Measurements from ENCODE around the gene ADIPOQ.
"Not testable (repeated sequence)": the region's sequence is repeated elsewhere in the genome, so short reads cannot be mapped to it uniquely, and the experiment has no call there.

ADIPOQ gene

GRCh38 chr3:186882881-186883685 lies 40.6 kb downstream of the ADIPOQ start:
- Histone ChIP-seq H3K27me3 (ENCODE audit: insufficient read depth, poor library complexity, severe bottlenecking) (no peaks in the 10 kb centered on the region), H3K27ac (replicated peaks) (no peak overlapping the region), H3K4me3 (replicated peaks; ENCODE audit: insufficient read depth, low read length) (no peak overlapping the region)
- TF ChIP-seq REST (IDR thresholded peaks at IDR 0.05; ENCODE audit: insufficient replicate concordance, low read depth): no peak
- TF ChIP-seq POLR2AphosphoS5 (IDR thresholded peaks at IDR 0.05; ENCODE audit: low read depth): no peak
- TF ChIP-seq CTCF (IDR thresholded peaks at IDR 0.05; ENCODE audit: insufficient read depth, low read length): no peak
- TF ChIP-seq GABPA (IDR thresholded peaks at IDR 0.05; ENCODE audit: low read depth): no peak
- TF ChIP-seq SPI1 (IDR thresholded peaks at IDR 0.05; ENCODE audit: borderline replicate concordance, low read depth): no peak
- no peak for DNase-seq (ENCODE audit: low read depth in 1 of 2, low spot score in 1 of 2)

- H3K27me3 ChIP-seq (ENCODE audit: insufficient read depth, poor library complexity, severe bottlenecking): no peaks in the 10 kb centered on the region
- TF ChIP-seq GABPA (IDR thresholded peaks at IDR 0.05; ENCODE audit: low read depth) (no peak), SPI1 (IDR thresholded peaks at IDR 0.05; ENCODE audit: borderline replicate concordance, low read depth) (no peak), REST (IDR thresholded peaks at IDR 0.05; ENCODE audit: insufficient replicate concordance, low read depth) (no peak), POLR2AphosphoS5 (IDR thresholded peaks at IDR 0.05; ENCODE audit: low read depth) (no peak), CTCF (IDR thresholded peaks at IDR 0.05; ENCODE audit: insufficient read depth, low read length) (no peak)
- H3K27ac ChIP-seq (replicated peaks): no peak overlapping the region
- DNase-seq (ENCODE audit: low read depth in 1 of 2, low spot score in 1 of 2): no peak
- no peak overlapping the region for H3K4me3 ChIP-seq (replicated peaks; ENCODE audit: insufficient read depth, low read length)
Measured at GRCh38 chr3:186883686-186884058, 41.2 kb downstream of the ADIPOQ start.

- H3K27ac ChIP-seq (replicated peaks); DNase-seq (ENCODE audit: low read depth in 1 of 2, low spot score in 1 of 2); H3K4me3 ChIP-seq (replicated peaks; ENCODE audit: insufficient read depth, low read length); H3K27me3 ChIP-seq (ENCODE audit: insufficient read depth, poor library complexity, severe bottlenecking): not testable (repeated sequence)
Measured at GRCh38 chr3:186884868-186885267, 42.4 kb downstream of the ADIPOQ start.

- no peak for TF ChIP-seq CTCF (IDR thresholded peaks at IDR 0.05; ENCODE audit: insufficient read depth, low read length)
- TF ChIP-seq REST (IDR thresholded peaks at IDR 0.05; ENCODE audit: insufficient replicate concordance, low read depth): no peak
- no peak for TF ChIP-seq POLR2AphosphoS5 (IDR thresholded peaks at IDR 0.05; ENCODE audit: low read depth)
- no peak for TF ChIP-seq SPI1 (IDR thresholded peaks at IDR 0.05; ENCODE audit: borderline replicate concordance, low read depth)
- no peak for TF ChIP-seq GABPA (IDR thresholded peaks at IDR 0.05; ENCODE audit: low read depth)
- Histone ChIP-seq H3K27ac (replicated peaks) (no peak overlapping the region), H3K27me3 (ENCODE audit: insufficient read depth, poor library complexity, severe bottlenecking) (no peaks in the 10 kb centered on the region), H3K4me3 (replicated peaks; ENCODE audit: insufficient read depth, low read length) (no peak overlapping the region)
- no peak for DNase-seq (ENCODE audit: low read depth in 1 of 2, low spot score in 1 of 2)
Measured at GRCh38 chr3:186886202-186886981, 43.9 kb downstream of the ADIPOQ start.

GRCh38 chr3:186887507-186887938 lies 45.0 kb downstream of the ADIPOQ start:
- H3K27me3 ChIP-seq (ENCODE audit: insufficient read depth, poor library complexity, severe bottlenecking); H3K27ac ChIP-seq (replicated peaks); DNase-seq (ENCODE audit: low read depth in 1 of 2, low spot score in 1 of 2); H3K4me3 ChIP-seq (replicated peaks; ENCODE audit: insufficient read depth, low read length): not testable (repeated sequence)

All from HL-60 (cell line).